H1 (cell line): ENCODE results near the gene OMP. TPM values are rescaled to one million over a fixed set of nuclear protein-coding genes. Genes with fewer than 3 reads are reported as not detected.

Source experiments
- CTCF ChIA-PET: fragments of 300-600 bp; sonication (Branson Sonifier 250); formaldehyde crosslinking; loops from one replicate; lab custom pipeline; 2021; ENCODE audit not compliant: partially characterized antibody; lab: Charles Lee
- POLR2A ChIA-PET: fragments of 300-600 bp; sonication (Branson Sonifier 250); formaldehyde crosslinking; loops from one replicate; lab custom pipeline; 2021; ENCODE audit warnings: inconsistent platforms; ENCODE audit not compliant: partially characterized antibody; lab: Charles Lee
- DNase-seq, 2 experiments: peaks; one replicate each; pipeline versions ENCODE4 v3.0.0 to v3.0.0-alpha.2; 2010 to 2022; ENCODE audit warnings: low spot score in 2 of 2, low read depth in 1 of 2, mixed read lengths in 1 of 2
- FAIRE-seq: peaks from 2 replicates; lab custom pipeline; 2011; peaks lifted over from hg19 to GRCh38; lab: Jason Lieb, UNC
- H2AFZ ChIP-seq: 2 replicates; pipeline ENCODE4 v1.8.1; 2012; ENCODE audit warnings: low read length, inconsistent platforms
- H2AK5ac ChIP-seq: 2 replicates; pipeline ENCODE4 v1.6.1; 2013; ENCODE audit warnings: low read depth, low read length
- H2BK120ac ChIP-seq: replicated peaks from 2 replicates; pipeline ENCODE3; 2013; ENCODE audit warnings: low read depth, low read length, inconsistent platforms
- H2BK12ac ChIP-seq: 2 replicates; pipeline ENCODE4 v1.6.1; 2013; ENCODE audit warnings: low read depth, low read length
- H2BK15ac ChIP-seq: 2 replicates; pipeline ENCODE4 v1.6.1; 2013; ENCODE audit warnings: low read length
- H2BK20ac ChIP-seq: 2 replicates; pipeline ENCODE4 v1.6.1; 2013; ENCODE audit warnings: low read length
- H2BK5ac ChIP-seq: 2 replicates; pipeline ENCODE4 v1.6.1; 2013; ENCODE audit warnings: low read depth, low read length
- H3K14ac ChIP-seq: 2 replicates; pipeline ENCODE4 v1.6.1; 2013; ENCODE audit warnings: inconsistent platforms; ENCODE audit not compliant: insufficient read length
- H3K18ac ChIP-seq: 2 replicates; pipeline ENCODE4 v1.6.1; 2013; ENCODE audit warnings: low read length; ENCODE audit errors: extremely low read depth
- H3K23ac ChIP-seq: 2 replicates; pipeline ENCODE4 v1.6.1; 2013; ENCODE audit warnings: inconsistent platforms; ENCODE audit not compliant: insufficient read length
- H3K23me2 ChIP-seq: 2 replicates; pipeline ENCODE4 v1.6.1; 2013; ENCODE audit warnings: low read depth, low read length
- H3K27ac ChIP-seq: 2 replicates; pipeline ENCODE4 v1.6.1; 2011; ENCODE audit warnings: low read depth, low read length, inconsistent platforms
- H3K27me3 ChIP-seq, 4 experiments: replicated peaks in 1 of 4; 1 replicate in 1 of 4; 2 replicates in 3 of 4; pipeline versions ENCODE4 v1.6.1 to v1.8.1; 2011 to 2013; ENCODE audit warnings: low read length in 3 of 4, mild to moderate bottlenecking in 3 of 4, inconsistent platforms in 2 of 4, mixed read lengths in 2 of 4, moderate library complexity in 1 of 4; ENCODE audit not compliant: control insufficient read depth in 3 of 4, insufficient read depth in 3 of 4; ENCODE audit errors: extremely low read depth in 1 of 4
- H3K36me3 ChIP-seq, 4 experiments: 2 replicates each; pipeline versions ENCODE4 v1.6.1 to v1.8.1; 2011 to 2013; ENCODE audit warnings: mild to moderate bottlenecking in 4 of 4, low read length in 3 of 4, moderate library complexity in 2 of 4, control low read depth in 1 of 4, inconsistent platforms in 1 of 4; ENCODE audit not compliant: insufficient read depth in 4 of 4, control insufficient read depth in 2 of 4
- H3K4ac ChIP-seq: replicated peaks from 2 replicates; pipeline ENCODE3; 2013; ENCODE audit warnings: low read length, low read depth, mixed read lengths, inconsistent platforms; ENCODE audit not compliant: insufficient read length
- H3K4me1 ChIP-seq, 4 experiments: replicated peaks in 1 of 4; 1 replicate in 1 of 4; 2 replicates in 3 of 4; pipeline versions ENCODE4 v1.6.1 to v1.8.1; 2011 to 2013; ENCODE audit warnings: low read length in 3 of 4, inconsistent platforms in 2 of 4, mixed read lengths in 1 of 4; ENCODE audit not compliant: insufficient read depth in 4 of 4, control insufficient read depth in 3 of 4
- H3K4me2 ChIP-seq, 2 experiments: 2 replicates each; pipeline versions ENCODE4 v1.6.1 to v1.8.1; 2011 to 2013; ENCODE audit warnings: low read depth in 2 of 2, low read length in 2 of 2, control low read depth in 1 of 2, inconsistent platforms in 1 of 2, mild to moderate bottlenecking in 1 of 2; ENCODE audit not compliant: insufficient read depth in 1 of 2
- H3K4me3 ChIP-seq, 4 experiments: fragments of 200-600, 300-600 bp in 1 of 4; sonication (generic), shearing (Covaris generic), sonication (Bioruptor Twin) in 1 of 4; 2 replicates each; pipeline versions ENCODE4 v1.5.1 to v1.8.1; 2011 to 2016; ENCODE audit warnings: low read length in 4 of 4, low read depth in 3 of 4, control low read depth in 2 of 4, inconsistent platforms in 2 of 4, mild to moderate bottlenecking in 2 of 4, mixed read lengths in 1 of 4, moderate library complexity in 1 of 4; ENCODE audit not compliant: insufficient read depth in 2 of 4; ENCODE audit errors: extremely low read depth in 1 of 4
- H3K56ac ChIP-seq: replicated peaks from 2 replicates; pipeline ENCODE3; 2013; ENCODE audit warnings: low read depth, mild to moderate bottlenecking, mixed read lengths, low read length, inconsistent platforms; ENCODE audit not compliant: insufficient read length
- H3K79me1 ChIP-seq: 2 replicates; pipeline ENCODE4 v1.6.1; 2013; ENCODE audit warnings: low read depth, low read length, control low read depth
- H3K79me2 ChIP-seq, 2 experiments: 2 replicates each; pipeline versions ENCODE4 v1.6.1 to v1.8.1; 2012 to 2013; ENCODE audit warnings: low read length in 2 of 2, mild to moderate bottlenecking in 2 of 2, inconsistent platforms in 1 of 2; ENCODE audit not compliant: insufficient read depth in 2 of 2, control insufficient read depth in 1 of 2
- H3K9ac ChIP-seq, 4 experiments: replicated peaks in 1 of 4; 1 replicate in 1 of 4; 2 replicates in 3 of 4; pipeline versions ENCODE4 v1.6.1 to v1.8.1; 2011 to 2013; ENCODE audit warnings: low read depth in 3 of 4, low read length in 3 of 4, control low read depth in 2 of 4, mild to moderate bottlenecking in 2 of 4, moderate library complexity in 2 of 4, inconsistent platforms in 1 of 4; ENCODE audit errors: extremely low read depth in 1 of 4
- H3K9me3 ChIP-seq, 2 experiments: 2 replicates each; pipeline versions ENCODE4 v1.6.1 to v1.8.1; 2012 to 2013; ENCODE audit warnings: mild to moderate bottlenecking in 2 of 2, moderate library complexity in 2 of 2, control low read depth in 1 of 2, inconsistent platforms in 1 of 2, low read depth in 1 of 2, low read length in 1 of 2, mixed read lengths in 1 of 2; ENCODE audit not compliant: insufficient read depth in 2 of 2
- H4K20me1 ChIP-seq, 2 experiments: replicated peaks in 1 of 2; 2 replicates each; pipeline versions ENCODE3 to v1.8.1; 2011 to 2013; ENCODE audit warnings: inconsistent platforms in 2 of 2, low read length in 2 of 2, mild to moderate bottlenecking in 1 of 2; ENCODE audit not compliant: insufficient read depth in 2 of 2, control insufficient read depth in 1 of 2
- H4K5ac ChIP-seq: 2 replicates; pipeline ENCODE4 v1.6.1; 2013; ENCODE audit warnings: low read length, low read depth, mixed read lengths, inconsistent platforms; ENCODE audit not compliant: insufficient read length
- H4K8ac ChIP-seq: 2 replicates; pipeline ENCODE4 v1.8.0; 2013; ENCODE audit warnings: mild to moderate bottlenecking, moderate library complexity, low read length, inconsistent platforms; ENCODE audit not compliant: insufficient read depth; ENCODE audit errors: extremely low read depth
- H4K91ac ChIP-seq: replicated peaks from 2 replicates; pipeline ENCODE3; 2013; ENCODE audit warnings: low read length, mixed read lengths, inconsistent platforms; ENCODE audit not compliant: insufficient read length
- POLR2A ChIP-seq, 2 experiments: IDR thresholded peaks; 1 replicate in 1 of 2; 2 replicates in 1 of 2; pipeline ENCODE4 v1.6.1; 2011; ENCODE audit warnings: low read depth in 2 of 2, low read length in 2 of 2, mild to moderate bottlenecking in 2 of 2; ENCODE audit errors: control extremely low read depth in 1 of 2
- RFX5 ChIP-seq: IDR thresholded peaks from 2 replicates; pipeline ENCODE4 v1.6.1; 2011; ENCODE audit warnings: low read depth, low read length, improper control_type of control experiment, borderline replicate concordance
- WGBS, 2 experiments: shearing (Covaris generic) in 1 of 2; methylation state at CpG; one replicate each; pipeline versions ENCODE4 v1.1.6 to v1.1.7; 2013 to 2015; ENCODE audit warnings: low lambda C conversion rate in 2 of 2, mixed read lengths in 2 of 2, inconsistent platforms in 1 of 2, low coverage in 1 of 2, missing lambda C conversion rate in 1 of 2; ENCODE audit not compliant: insufficient replicate concordance in 2 of 2, insufficient coverage in 1 of 2, insufficient read length in 1 of 2; ENCODE audit errors: extremely low coverage in 1 of 2, missing lambda C conversion rate in 1 of 2; 5-methylcytosine and 5-hydroxymethylcytosine counted together
- polyA plus RNA-seq, 7 experiments: library from polyadenylated mRNA; depleted of rRNA in 3 of 7; stranded (reverse) in 5 of 7; unstranded in 2 of 7; fragments of >200 nt in 5 of 7; fragments of 200-250 nt in 2 of 7; gene quantifications; 1 replicate in 5 of 7; 2 replicates in 1 of 7; 4 replicates in 1 of 7; pipeline versions ENCODE4 v1.2.1 to v1.2.3, GENCODE V29; 2011 to 2013; ENCODE audit warnings: missing spikeins in 2 of 7, mixed read lengths in 2 of 7
- total RNA-seq: library from RNA; stranded (reverse); fragmentation: NEBNext Ultra II Directional; extraction: Animal tissue kit (Norgen Biotek cat#: 25700); gene quantifications from 2 replicates; pipeline ENCODE4 v1.2.1, GENCODE V29; 2021

The OMP gene
- total and polyA plus RNA-seq, 2 of the 8 experiments (the other 6 are each of a cell fraction or from before 2014, with no cell fraction given): not detected

DNA sequence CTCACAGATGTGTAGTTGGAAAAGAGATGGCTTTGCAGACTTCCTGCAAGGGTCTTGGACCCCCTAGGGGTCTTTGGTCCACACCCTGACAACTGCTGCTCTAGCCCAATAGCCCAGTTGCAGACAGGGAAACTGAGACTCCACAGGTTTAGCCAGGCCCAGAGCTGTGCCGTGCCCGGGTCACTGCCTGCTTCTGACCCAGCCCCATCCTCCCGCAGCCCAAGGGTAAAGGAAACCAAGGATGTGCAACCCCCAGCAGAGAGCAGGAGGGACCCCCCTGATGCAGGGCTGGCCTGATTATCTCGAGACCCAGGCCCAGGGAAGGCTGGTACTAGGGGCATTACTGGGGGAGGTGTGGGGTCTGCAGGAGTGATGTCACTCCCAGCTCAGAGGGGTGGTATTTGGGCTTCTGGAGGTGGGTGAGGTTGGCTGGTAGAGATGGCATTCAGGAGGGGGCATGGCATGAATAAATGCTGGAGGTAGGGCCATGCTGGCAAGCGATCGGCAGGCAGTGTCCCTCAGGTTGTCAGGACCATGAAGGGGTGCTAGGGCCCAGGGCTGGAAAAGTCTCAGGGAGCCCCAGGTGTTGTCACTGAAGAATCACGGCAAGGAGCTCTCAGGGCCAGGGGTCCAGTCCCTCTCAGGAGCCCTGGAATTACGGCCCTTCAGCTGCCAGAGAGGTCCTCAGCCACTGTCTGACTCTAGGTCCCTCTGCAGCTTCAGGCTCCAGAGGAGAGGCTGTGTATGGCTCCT, 46.5 kb downstream of the OMP start:
- peaks cover 7% of the 10 kb centered on the region; the same call in 1 of the 2 replicates for H3K23me2 ChIP-seq
- no peak for FAIRE-seq
- H4K20me1 ChIP-seq: no peaks in the 10 kb centered on the region
- no peak overlapping the region; the same call in 1 of the 2 replicates for H2BK20ac ChIP-seq
- TF ChIP-seq RFX5 (no peak), POLR2A (IDR thresholded peaks at IDR 0.05; ENCODE audit: control extremely low read depth in 1 of 2, low read depth in 2 of 2, low read length in 2 of 2) (no peak)
- TF ChIP-seq, all 59 proteins: peak for 0
- Histone ChIP-seq H2AK5ac (no peak overlapping the region), H3K4me2 (no peak overlapping the region; a peak in 1 of 4 replicates), H2BK5ac (no peak overlapping the region), H4K91ac (peak overlapping the region; percentile 65), H3K9ac (no peak overlapping the region), H2BK15ac (0 out of 2 replicates have a peak overlapping the region, but pooled peaks have one; percentile 46), H3K14ac (no peak overlapping the region), H2BK120ac (peak overlapping the region; percentile 4), H3K36me3 (no peaks in the 10 kb centered on the region), H3K4me3 (no peak overlapping the region), H2AFZ (no peak overlapping the region), H4K5ac (no peak overlapping the region), H3K79me1 (no peaks in the 10 kb centered on the region), H3K4me1 (peaks cover 0 to 11% (median 5%) of the 10 kb centered on the region in 4 experiments; a peak in 6 of 7 replicates), H3K18ac (no peak overlapping the region), H2BK12ac (peak overlapping the region; percentile 19; the same call in 1 of the 2 replicates), H3K56ac (no peak overlapping the region), H3K23ac (no peak overlapping the region), H3K9me3 (no peaks in the 10 kb centered on the region), H3K27ac (no peak overlapping the region), H3K27me3 (peaks cover 0 to 2% (median 0%) of the 10 kb centered on the region in 4 experiments; a peak in 2 of 7 replicates), H3K4ac (peak overlapping the region; percentile 83), H3K79me2 (no peaks in the 10 kb centered on the region), H4K8ac (no peak overlapping the region; the same call in 1 of the 2 replicates)
- DNase-seq: no peak
- 87% methylated on average over 8 of the region's 8 CpGs; no CpG with 5 or more reads in 1 of the 2 experiments for WGBS, 2 experiments
- POLR2A ChIA-PET: interaction anchor here (1.0 to 2.6 kb wide), 6 partner anchors 9 to 26 kb away, joined by 4 to 14 read pairs (median 6); no protein-coding TSS in a partner anchor
- CTCF ChIA-PET: interaction anchor here (0.6 to 16.2 kb wide), 17 partner anchors 9 to 68 kb away, joined by 3 to 104 read pairs (median 4); partner anchors contain the start of gene MYO7A
